Liver (tissue), 9 donors: Measurements from ENCODE around the gene DAPP1. TPM values are rescaled to one million over a fixed set of nuclear protein-coding genes. Genes with fewer than 3 reads are reported as not detected.

ENCODE experiments used
- DNase-seq: peaks from one replicate; pipeline ENCODE4 v3.0.0-alpha.2; 2017; ENCODE audit warnings: low spot score
- H3K27ac ChIP-seq, 2 donors: one replicate each; pipeline ENCODE4 v1.7.0; 2013; ENCODE audit warnings: inconsistent platforms in 2 of 2, low read length in 2 of 2, control low read depth in 1 of 2, low read depth in 1 of 2, mild to moderate bottlenecking in 1 of 2
- H3K27me3 ChIP-seq, 4 donors: one replicate each; pipeline versions ENCODE4 v1.6.1 to v1.7.0; 2013; ENCODE audit warnings: low read length in 3 of 4, inconsistent platforms in 1 of 4, mild to moderate bottlenecking in 1 of 4, moderate library complexity in 1 of 4; ENCODE audit not compliant: control insufficient read depth in 4 of 4, insufficient read depth in 4 of 4
- H3K36me3 ChIP-seq, 4 donors: one replicate each; pipeline versions ENCODE4 v1.6.1 to v1.7.0; 2013; ENCODE audit warnings: low read length in 3 of 4, mild to moderate bottlenecking in 3 of 4, low read depth in 1 of 4, moderate library complexity in 1 of 4; ENCODE audit not compliant: control insufficient read depth in 4 of 4, insufficient read depth in 3 of 4
- H3K4me1 ChIP-seq, 4 donors: one replicate each; pipeline versions ENCODE4 v1.6.1 to v1.7.0; 2013; ENCODE audit warnings: low read length in 3 of 4, mild to moderate bottlenecking in 3 of 4, moderate library complexity in 1 of 4; ENCODE audit not compliant: control insufficient read depth in 4 of 4, insufficient read depth in 4 of 4
- H3K4me3 ChIP-seq, 3 donors: one replicate each; pipeline versions ENCODE4 v1.6.1 to v1.7.0; 2013; ENCODE audit warnings: low read length in 3 of 3, control low read depth in 1 of 3, low read depth in 1 of 3, mild to moderate bottlenecking in 1 of 3
- H3K9ac ChIP-seq, 2 donors: one replicate each; pipeline ENCODE4 v1.7.0; 2013; ENCODE audit warnings: low read length in 2 of 2, mild to moderate bottlenecking in 2 of 2, moderate library complexity in 2 of 2, control low read depth in 1 of 2, low read depth in 1 of 2
- H3K9me3 ChIP-seq, 4 donors: one replicate each; pipeline versions ENCODE4 v1.6.1 to v1.7.0; 2013; ENCODE audit warnings: low read length in 3 of 4; ENCODE audit not compliant: control insufficient read depth in 4 of 4
- EGR1 ChIP-seq, 2 donors: IDR thresholded peaks; 2 replicates each; pipeline ENCODE4 v1.6.1; 2016 to 2018; ENCODE audit warnings: antibody characterized with exemption in 2 of 2, low read depth in 2 of 2
- FOXA1 ChIP-seq: IDR thresholded peaks from 2 replicates; pipeline ENCODE4 v1.6.1; 2016; ENCODE audit warnings: antibody characterized with exemption
- FOXA2 ChIP-seq: IDR thresholded peaks from 2 replicates; pipeline ENCODE4 v1.6.1; 2016; ENCODE audit warnings: antibody characterized with exemption
- GABPA ChIP-seq, 2 donors: IDR thresholded peaks in 1 of 2; conservative IDR thresholded peaks in 1 of 2; 2 replicates each; pipeline ENCODE4 v1.6.1; 2016; ENCODE audit warnings: antibody characterized with exemption in 2 of 2, mild to moderate bottlenecking in 1 of 2, moderate library complexity in 1 of 2
- HNF4A ChIP-seq, 2 donors: conservative IDR thresholded peaks; 2 replicates each; pipeline ENCODE4 v1.6.1; 2016; ENCODE audit warnings: antibody characterized with exemption in 2 of 2, mild to moderate bottlenecking in 2 of 2
- HNF4G ChIP-seq: IDR thresholded peaks from 2 replicates; pipeline ENCODE4 v1.6.1; 2016; ENCODE audit warnings: antibody characterized with exemption
- JUND ChIP-seq, 2 donors: IDR thresholded peaks; 2 replicates each; pipeline ENCODE4 v1.6.1; 2016; ENCODE audit warnings: antibody characterized with exemption in 2 of 2
- NR2F2 ChIP-seq: IDR thresholded peaks from 2 replicates; pipeline ENCODE4 v1.6.1; 2016; ENCODE audit warnings: antibody characterized with exemption
- RAD21 ChIP-seq, 2 donors: IDR thresholded peaks; 2 replicates each; pipeline ENCODE4 v1.6.1; 2016; ENCODE audit warnings: antibody characterized with exemption in 2 of 2, mild to moderate bottlenecking in 2 of 2
- RXRA ChIP-seq, 2 donors: IDR thresholded peaks; 2 replicates each; pipeline ENCODE4 v1.6.1; 2017 to 2018; ENCODE audit warnings: antibody characterized with exemption in 2 of 2, mild to moderate bottlenecking in 1 of 2
- SP1 ChIP-seq: IDR thresholded peaks from 2 replicates; pipeline ENCODE4 v1.6.1; 2018; ENCODE audit warnings: antibody characterized with exemption, mild to moderate bottlenecking
- TAF1 ChIP-seq: conservative IDR thresholded peaks from 2 replicates; pipeline ENCODE4 v1.6.1; 2016; ENCODE audit warnings: antibody characterized with exemption, mild to moderate bottlenecking
- YY1 ChIP-seq: IDR thresholded peaks from 2 replicates; pipeline ENCODE4 v1.6.1; 2016; ENCODE audit warnings: antibody characterized with exemption, mild to moderate bottlenecking
- WGBS: extraction: QIAGEN DNeasy Blood & Tissue Kit; methylation state at CpG from one replicate; pipeline ENCODE4 v1.1.7; 2013; 5-methylcytosine and 5-hydroxymethylcytosine counted together
- polyA plus RNA-seq, 2 donors: library from polyadenylated mRNA; stranded (reverse) in 1 of 2; unstranded in 1 of 2; fragments of 200-250 nt in 1 of 2; fragments of >200 nt in 1 of 2; fragmentation: Nextera tagmentation in 1 of 2; extraction: Ambion mirVana in 1 of 2; gene quantifications; one replicate each; pipeline versions ENCODE4 v1.2.1 to v1.2.3, GENCODE V29; 2013 to 2015
- total RNA-seq, 2 donors: library from RNA; depleted of rRNA; stranded (reverse); fragments of >200 nt; gene quantifications; one replicate each; pipeline ENCODE4 v1.2.3, GENCODE V29; 2014
- TF ChIP-seq, protein P1 (sequence below): fragments of 150-350 bp; IDR thresholded peaks from 2 replicates; pipeline ENCODE4 v1.5.1; 2017; ENCODE audit warnings: improper control_type of control experiment, low read depth, low read length; ENCODE audit not compliant: missing input control
- TF ChIP-seq, protein P2 (sequence below): IDR thresholded peaks from 2 replicates; pipeline ENCODE4 v1.6.1; 2016; ENCODE audit warnings: antibody characterized with exemption
- TF ChIP-seq, protein P3 (sequence below): IDR thresholded peaks from 2 replicates; pipeline ENCODE4 v1.6.1; 2016; ENCODE audit warnings: antibody characterized with exemption
- TF ChIP-seq, protein P4 (sequence below): IDR thresholded peaks from 2 replicates; pipeline ENCODE4 v1.6.1; 2016; ENCODE audit warnings: antibody characterized with exemption
- TF ChIP-seq, protein P5 (sequence below): IDR thresholded peaks from 2 replicates; pipeline ENCODE4 v1.6.1; 2016; ENCODE audit warnings: antibody characterized with exemption, mild to moderate bottlenecking
- donor health status: healthy.
- donor health status: healthy.
- donor health status: healthy.
- donor health status: healthy.
- donor health status: healthy.

The DAPP1 gene
- total and polyA plus RNA-seq, 4 donors = 0.53 to 4.8 (median 0.91) TPM

DNA sequence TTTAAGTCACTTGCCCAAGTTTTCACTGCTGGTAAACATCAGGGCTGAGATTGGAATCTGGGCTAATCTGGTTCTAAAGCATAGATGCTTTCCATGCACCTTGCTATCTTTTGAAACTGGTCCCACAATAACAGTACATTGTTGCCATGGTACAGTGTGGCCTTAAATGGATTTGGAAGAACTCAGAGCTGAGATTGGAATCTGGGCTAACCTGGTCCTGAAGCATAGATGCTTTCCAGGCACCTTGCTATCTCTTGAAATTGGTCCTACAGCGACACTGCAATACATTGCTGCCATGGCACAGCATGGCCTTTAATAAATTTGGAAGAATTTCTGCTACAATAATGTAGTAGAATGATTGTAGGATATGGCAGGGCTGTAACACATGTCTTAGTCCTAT is 28.6 kb downstream of the DAPP1 start (continued):
- TF ChIP-seq, protein P1, sequence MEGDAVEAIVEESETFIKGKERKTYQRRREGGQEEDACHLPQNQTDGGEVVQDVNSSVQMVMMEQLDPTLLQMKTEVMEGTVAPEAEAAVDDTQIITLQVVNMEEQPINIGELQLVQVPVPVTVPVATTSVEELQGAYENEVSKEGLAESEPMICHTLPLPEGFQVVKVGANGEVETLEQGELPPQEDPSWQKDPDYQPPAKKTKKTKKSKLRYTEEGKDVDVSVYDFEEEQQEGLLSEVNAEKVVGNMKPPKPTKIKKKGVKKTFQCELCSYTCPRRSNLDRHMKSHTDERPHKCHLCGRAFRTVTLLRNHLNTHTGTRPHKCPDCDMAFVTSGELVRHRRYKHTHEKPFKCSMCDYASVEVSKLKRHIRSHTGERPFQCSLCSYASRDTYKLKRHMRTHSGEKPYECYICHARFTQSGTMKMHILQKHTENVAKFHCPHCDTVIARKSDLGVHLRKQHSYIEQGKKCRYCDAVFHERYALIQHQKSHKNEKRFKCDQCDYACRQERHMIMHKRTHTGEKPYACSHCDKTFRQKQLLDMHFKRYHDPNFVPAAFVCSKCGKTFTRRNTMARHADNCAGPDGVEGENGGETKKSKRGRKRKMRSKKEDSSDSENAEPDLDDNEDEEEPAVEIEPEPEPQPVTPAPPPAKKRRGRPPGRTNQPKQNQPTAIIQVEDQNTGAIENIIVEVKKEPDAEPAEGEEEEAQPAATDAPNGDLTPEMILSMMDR = no peak
- TF ChIP-seq HNF4G (no peak), SP1 (no peak), GABPA (IDR thresholded peaks at IDR 0.05 in 1 of 2, conservative IDR thresholded peaks at IDR 0.05 in 1 of 2) (no peak), FOXA1 (no peak), RAD21 (IDR thresholded peaks at IDR 0.05) (no peak)
- TF ChIP-seq, protein P2, sequence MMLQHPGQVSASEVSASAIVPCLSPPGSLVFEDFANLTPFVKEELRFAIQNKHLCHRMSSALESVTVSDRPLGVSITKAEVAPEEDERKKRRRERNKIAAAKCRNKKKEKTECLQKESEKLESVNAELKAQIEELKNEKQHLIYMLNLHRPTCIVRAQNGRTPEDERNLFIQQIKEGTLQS = no peak
- TF ChIP-seq, protein P3, sequence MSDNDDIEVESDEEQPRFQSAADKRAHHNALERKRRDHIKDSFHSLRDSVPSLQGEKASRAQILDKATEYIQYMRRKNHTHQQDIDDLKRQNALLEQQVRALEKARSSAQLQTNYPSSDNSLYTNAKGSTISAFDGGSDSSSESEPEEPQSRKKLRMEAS = no peak

DNA sequence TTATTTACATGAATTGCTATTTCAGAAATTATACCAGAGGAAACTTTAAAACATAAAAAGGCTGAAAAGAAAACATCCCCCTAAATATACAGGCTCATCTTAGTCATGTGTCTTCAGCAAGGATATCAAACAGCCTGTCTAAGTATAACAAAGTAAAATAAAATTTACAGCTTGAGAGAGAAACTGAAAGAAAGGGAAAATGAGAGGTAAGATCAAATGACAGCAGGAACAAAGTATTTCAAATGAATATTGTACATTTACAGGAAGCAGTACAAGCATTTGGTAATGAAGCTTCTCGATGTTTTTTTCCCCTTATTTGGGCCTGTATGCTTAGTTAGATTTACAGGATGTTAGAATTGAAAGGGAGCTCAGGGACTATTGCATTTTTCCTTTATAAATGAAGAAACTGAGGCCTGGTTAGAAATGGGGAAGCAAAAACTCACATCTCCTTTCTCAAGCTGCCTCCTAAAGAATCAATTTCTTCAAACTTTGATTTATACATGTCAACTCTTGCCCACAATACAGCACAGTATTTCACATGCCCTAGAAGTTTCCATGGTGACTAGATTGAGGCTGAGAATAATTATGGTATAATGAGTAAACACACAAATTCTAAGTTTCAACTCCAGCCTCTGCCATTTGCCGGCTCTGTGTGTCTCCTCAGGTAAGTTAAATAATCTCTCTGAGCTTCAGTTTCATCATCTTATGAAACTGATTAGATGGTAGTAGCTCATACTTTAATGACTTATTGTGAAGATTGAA is 29.3 kb downstream of the DAPP1 start:
- H3K4me1 ChIP-seq = no peaks in the 10 kb centered on the region
- TF ChIP-seq, protein P4, sequence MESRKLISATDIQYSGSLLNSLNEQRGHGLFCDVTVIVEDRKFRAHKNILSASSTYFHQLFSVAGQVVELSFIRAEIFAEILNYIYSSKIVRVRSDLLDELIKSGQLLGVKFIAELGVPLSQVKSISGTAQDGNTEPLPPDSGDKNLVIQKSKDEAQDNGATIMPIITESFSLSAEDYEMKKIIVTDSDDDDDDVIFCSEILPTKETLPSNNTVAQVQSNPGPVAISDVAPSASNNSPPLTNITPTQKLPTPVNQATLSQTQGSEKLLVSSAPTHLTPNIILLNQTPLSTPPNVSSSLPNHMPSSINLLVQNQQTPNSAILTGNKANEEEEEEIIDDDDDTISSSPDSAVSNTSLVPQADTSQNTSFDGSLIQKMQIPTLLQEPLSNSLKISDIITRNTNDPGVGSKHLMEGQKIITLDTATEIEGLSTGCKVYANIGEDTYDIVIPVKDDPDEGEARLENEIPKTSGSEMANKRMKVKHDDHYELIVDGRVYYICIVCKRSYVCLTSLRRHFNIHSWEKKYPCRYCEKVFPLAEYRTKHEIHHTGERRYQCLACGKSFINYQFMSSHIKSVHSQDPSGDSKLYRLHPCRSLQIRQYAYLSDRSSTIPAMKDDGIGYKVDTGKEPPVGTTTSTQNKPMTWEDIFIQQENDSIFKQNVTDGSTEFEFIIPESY = no peak
- TF ChIP-seq, protein P2 = no peak
- TF ChIP-seq HNF4G (no peak), FOXA2 (no peak), SP1 (no peak), TAF1 (no peak), NR2F2 (no peak), EGR1 (IDR thresholded peaks at IDR 0.05; ENCODE audit: low read depth in 2 of 2) (no peak), JUND (IDR thresholded peaks at IDR 0.05) (no peak), YY1 (no peak), FOXA1 (no peak), GABPA (IDR thresholded peaks at IDR 0.05 in 1 of 2, conservative IDR thresholded peaks at IDR 0.05 in 1 of 2) (no peak), RAD21 (IDR thresholded peaks at IDR 0.05) (no peak), RXRA (IDR thresholded peaks at IDR 0.05) (no peak), HNF4A (conservative IDR thresholded peaks at IDR 0.05) (no peak)
- TF ChIP-seq, protein P3 = no peak
- TF ChIP-seq, protein P5, sequence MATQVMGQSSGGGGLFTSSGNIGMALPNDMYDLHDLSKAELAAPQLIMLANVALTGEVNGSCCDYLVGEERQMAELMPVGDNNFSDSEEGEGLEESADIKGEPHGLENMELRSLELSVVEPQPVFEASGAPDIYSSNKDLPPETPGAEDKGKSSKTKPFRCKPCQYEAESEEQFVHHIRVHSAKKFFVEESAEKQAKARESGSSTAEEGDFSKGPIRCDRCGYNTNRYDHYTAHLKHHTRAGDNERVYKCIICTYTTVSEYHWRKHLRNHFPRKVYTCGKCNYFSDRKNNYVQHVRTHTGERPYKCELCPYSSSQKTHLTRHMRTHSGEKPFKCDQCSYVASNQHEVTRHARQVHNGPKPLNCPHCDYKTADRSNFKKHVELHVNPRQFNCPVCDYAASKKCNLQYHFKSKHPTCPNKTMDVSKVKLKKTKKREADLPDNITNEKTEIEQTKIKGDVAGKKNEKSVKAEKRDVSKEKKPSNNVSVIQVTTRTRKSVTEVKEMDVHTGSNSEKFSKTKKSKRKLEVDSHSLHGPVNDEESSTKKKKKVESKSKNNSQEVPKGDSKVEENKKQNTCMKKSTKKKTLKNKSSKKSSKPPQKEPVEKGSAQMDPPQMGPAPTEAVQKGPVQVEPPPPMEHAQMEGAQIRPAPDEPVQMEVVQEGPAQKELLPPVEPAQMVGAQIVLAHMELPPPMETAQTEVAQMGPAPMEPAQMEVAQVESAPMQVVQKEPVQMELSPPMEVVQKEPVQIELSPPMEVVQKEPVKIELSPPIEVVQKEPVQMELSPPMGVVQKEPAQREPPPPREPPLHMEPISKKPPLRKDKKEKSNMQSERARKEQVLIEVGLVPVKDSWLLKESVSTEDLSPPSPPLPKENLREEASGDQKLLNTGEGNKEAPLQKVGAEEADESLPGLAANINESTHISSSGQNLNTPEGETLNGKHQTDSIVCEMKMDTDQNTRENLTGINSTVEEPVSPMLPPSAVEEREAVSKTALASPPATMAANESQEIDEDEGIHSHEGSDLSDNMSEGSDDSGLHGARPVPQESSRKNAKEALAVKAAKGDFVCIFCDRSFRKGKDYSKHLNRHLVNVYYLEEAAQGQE = no peak
- TF ChIP-seq, protein P1 = no peak
- DNase-seq = no peak
- WGBS = 85% methylated on average over 2 of the region's 2 CpGs
- no peaks in the 10 kb centered on the region for H3K36me3 ChIP-seq
- no peak overlapping the region for H3K27ac ChIP-seq
- H3K27me3 ChIP-seq = no peaks in the 10 kb centered on the region
- H3K4me3 ChIP-seq = no peak overlapping the region
- H3K9me3 ChIP-seq = no peaks in the 10 kb centered on the region
- H3K9ac ChIP-seq = no peak overlapping the region
